ENCODE data around the gene CYP26B1. TPM values are rescaled to one million over a fixed set of nuclear protein-coding genes. Genes with fewer than 3 reads are reported as not detected.

Gene CYP26B1
- polyA plus RNA-seq, 5 donors = 3.5 to 7.1 (median 5.5) TPM

DNA sequence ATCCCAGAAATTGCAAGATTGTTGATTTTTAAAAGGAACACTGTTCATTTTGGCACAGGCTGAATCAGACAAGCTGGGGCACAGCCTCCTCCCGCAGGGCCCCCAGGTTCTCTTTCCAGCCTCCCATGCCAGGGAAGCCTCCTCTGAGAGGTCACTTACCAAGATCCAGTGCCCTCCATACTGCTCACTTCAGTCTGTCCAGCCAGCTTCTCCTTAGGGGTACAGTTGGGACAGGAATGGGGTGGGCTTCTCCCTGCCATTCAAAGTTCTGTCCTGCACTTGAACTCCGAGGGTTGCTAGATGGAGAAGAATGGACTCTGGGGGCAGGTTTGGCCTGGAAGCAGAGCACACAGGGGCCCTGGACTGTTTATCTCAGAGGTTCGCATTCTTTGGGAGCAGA is 7.5 kb upstream of the CYP26B1 start:
- no peak for DNase-seq

DNA sequence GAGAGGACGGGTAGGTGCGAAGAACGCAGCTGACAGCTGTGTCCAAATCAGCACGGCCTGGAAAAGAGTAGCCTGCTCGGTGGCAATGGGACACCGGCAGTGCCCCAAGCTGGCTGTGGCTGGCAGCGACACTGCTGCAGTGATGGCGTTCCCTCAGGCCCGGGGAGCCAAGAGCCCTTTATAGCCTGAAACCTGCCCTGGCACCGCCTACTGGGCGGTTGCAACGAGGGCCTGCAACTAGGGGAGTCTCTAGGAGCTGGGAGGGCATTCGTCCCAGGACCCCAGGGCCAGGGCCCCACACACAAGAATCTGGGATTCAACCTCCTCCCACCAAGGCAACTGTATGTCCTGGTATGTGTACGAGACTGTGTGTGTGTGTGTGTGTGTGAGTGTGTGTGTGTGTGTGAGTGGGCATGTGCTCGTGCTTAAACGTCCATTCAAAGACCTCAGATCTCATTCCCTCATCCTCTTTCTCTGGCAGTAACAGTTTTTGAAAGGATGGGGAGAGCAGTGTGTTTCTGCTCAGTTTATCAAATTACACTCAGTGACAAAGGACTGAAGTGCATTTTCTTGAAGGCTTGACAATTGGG is 6.8 kb upstream of the CYP26B1 start:
- no peak for DNase-seq

DNA sequence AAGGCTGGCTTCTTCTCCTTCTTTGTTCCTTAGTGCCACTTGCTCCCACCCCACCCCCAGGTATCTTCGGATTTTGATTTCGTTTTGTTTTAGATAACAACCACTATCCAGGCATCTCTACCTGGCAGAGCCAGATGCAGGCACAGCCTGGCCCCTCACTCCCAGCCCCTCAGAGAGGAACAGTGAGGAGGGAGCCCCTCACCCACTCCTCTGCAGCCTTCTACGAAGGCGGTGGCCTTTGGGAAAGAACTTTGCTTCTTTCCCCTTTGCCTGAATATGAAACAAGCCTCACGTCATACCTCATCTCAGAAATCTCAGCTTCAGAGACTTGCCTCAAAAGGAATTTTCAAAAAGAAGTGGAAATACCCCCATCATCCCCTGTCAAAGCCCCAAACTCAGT is 6.3 kb upstream of the CYP26B1 start:
- DNase-seq = no peak

DNA sequence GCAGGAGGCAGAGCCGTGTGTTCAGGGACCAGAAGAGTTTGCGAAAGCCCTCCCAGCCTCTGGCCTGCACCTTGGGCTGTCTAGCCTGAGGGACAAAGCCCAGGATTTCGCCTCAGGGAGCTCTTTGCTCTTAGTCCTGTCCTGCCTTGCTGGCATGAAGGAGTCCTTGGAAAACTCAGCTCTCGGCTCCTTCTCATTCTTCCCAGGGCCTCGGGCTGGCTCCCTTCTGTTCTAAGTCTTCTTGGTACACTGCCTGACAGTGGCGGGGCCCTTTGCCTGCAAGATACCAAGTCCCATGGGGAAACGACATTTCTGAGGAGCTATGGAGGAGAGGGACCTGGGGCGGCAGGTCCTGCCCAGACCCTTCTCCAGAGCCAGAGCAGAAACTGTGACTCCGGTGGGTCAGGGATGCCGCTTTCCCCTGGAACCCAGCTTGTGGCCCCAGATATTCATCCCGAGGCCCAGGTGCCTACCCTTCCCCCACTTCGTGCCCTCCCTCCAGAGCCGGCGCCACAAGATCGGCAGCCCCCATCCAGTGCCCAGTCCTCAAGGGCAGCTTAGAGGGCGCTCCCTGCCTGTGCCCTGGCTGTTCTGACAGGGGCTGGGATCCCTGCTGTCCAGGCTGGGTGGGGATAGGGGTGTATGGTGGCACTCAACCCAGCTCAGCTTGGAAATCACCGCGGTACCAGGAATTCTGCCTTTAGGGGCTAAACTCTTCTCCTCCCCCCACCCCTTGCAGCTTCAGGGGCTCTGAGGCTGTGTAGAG is 5.5 kb upstream of the CYP26B1 start:
- DNase-seq = no peak

DNA sequence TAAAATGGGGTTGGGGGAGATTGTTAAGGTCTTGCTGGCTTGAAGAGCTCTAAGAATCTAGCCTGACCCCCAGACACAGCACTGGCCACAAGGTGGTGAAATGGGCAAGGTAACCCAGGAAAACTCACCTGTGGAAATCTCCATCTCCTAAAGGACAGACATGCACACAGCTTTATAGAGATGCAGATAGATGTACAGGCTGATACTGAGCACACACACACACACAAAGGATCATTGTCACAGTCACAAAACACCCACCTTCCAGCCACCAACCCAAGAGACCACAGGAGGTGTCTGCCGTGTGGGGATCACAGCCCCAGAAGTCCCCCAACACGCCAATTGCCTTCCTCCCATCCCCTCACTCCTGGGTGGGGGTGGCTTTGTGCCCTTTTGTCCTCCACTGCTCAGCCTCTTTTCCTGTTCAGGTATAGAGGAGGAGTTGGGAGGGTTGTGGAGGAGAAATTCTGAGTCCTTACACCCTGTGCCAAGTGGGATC is 3.2 kb upstream of the CYP26B1 start:
- no peak for DNase-seq

DNA sequence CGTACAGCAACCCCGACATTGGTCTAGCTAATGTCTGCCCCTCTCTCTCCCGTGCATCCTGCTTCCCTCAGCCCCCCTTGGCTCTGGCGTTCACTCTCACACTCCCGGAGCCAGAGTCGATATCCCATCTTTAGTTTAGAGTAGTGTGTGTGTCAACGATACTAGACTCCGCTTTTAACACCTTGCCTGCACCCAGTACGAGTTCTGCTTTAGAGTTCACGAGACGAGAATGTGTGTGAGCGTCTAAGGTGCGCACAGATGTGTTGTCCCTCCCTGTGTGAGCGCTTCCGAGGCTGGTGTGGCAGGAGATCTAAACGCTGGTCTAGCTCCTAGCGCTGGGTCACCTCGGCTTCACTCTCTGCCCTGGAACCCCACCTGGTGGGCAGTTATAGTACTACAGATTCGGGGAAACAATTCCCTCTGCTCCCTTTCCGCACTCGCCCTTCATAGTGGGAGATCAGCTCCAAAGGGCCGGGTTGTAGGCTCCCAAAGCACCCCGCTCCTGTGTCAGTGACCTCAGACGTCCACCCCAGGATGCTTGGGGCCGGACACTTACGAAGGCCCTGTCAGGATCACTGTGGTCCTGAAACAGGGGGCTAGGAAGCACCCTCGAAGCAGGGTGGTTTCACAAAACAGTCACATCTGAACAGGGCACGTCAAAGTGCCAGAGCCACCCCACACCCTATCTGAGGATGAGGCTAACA is 2.6 kb upstream of the CYP26B1 start:
- DNase-seq = peak; percentile 72 to 84

DNA sequence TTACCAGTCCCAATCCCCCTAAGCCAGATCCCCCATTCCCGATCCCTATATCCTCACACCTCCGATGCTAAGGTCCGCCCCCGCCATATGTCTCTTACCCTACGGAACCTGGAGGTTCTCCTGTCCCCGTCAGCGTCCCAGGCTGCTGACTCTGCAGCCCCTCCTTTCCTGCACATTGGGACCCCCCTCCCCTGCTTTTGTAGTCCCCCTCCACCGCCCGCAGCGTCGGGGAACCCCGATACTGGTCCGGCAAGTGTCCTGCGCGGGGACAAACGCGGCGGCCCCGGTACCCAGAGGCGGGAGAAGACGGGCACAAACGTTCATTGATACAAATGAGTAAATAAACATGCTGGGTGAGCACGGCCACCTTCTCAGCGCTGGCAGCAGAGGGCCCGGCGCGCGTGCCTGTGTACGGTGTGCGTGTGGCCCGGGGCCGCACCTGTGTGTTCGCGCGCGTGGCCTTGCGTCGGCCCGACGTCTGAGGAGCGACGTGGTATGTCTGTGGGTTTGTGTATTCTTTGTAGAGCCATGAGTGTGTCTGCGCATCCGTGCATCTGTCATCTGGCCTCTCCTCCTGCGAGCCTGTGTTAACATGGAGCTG is 2.0 kb upstream of the CYP26B1 start:
- no peak for DNase-seq

DNA sequence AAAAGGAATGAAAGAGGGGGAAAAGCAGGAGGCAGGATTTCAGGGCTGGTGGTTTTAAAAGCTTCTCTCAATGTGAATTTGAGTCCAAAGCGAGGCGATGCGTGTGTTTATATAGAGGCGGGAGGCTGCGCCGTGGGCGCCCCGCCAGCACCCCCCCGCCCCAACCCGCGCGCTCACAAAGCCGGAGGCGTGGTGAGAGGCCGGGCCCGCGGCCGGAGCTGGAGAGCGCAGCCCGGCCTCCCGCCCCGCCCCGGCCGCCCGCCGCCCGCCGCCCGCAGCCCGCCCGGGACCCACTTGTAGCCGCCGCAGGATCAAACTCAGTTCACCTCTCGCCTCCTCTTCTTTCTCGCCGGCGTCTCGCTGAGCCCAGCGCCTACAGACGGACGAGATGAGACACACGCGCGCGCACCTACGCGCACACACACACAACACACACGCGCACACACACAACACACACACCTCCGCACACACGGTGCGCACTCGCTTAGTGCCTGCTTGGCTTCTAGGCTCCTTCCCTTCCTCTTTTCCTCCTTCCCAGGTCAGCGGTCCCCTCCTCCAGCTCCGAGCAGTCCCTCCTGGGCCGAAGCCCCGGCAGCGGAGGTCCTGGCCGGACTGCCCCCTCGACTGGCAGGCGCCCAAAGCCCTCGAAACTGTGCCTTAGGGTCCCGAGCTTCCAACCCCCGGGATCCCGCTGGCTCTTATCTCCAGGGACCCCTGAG is 1.3 kb upstream of the CYP26B1 start:
- peak; percentile 59 to 62 for DNase-seq

DNA sequence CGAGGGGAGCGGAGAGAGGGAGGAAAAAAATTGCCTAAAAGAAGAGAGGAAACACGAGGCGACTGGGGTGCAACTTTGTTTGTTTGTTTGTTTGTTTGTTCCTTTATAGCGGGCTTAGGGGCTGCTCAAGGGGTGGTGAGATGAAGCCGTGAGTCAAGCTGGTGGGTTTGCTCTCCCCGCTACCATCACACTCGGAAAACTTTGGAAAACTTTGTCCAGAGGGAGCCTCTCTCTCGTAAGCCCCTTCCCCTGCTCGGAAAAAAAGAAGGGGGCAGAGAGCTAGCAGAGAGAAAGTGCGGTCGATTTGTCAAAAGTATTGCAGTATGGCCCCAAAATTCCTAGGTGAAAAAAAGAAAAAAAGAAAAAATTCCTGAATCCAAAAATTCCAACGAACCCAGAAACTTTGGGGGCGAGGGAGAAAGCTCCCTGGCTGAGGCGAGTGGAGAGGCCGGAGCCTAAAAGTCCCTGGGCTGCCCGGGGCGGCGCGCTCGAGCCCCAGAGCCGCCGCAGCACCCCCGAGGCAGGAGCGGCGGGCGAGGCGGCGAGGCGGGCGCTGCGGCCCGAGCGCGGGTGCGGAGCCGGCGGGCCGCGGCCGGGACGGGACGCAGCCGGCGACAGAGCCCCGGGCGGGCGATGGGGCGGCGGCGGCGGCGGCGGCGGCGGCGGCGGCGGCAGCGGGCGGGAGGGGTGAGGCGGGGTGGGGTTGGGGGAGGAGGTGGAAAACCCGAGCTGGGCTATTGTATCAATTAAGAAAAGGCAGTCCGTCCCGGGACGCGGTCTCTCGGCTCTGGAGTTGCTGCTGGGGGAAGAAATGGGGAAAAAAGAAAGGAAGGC is 558 bp upstream of the CYP26B1 start:
- no peak for DNase-seq

DNA sequence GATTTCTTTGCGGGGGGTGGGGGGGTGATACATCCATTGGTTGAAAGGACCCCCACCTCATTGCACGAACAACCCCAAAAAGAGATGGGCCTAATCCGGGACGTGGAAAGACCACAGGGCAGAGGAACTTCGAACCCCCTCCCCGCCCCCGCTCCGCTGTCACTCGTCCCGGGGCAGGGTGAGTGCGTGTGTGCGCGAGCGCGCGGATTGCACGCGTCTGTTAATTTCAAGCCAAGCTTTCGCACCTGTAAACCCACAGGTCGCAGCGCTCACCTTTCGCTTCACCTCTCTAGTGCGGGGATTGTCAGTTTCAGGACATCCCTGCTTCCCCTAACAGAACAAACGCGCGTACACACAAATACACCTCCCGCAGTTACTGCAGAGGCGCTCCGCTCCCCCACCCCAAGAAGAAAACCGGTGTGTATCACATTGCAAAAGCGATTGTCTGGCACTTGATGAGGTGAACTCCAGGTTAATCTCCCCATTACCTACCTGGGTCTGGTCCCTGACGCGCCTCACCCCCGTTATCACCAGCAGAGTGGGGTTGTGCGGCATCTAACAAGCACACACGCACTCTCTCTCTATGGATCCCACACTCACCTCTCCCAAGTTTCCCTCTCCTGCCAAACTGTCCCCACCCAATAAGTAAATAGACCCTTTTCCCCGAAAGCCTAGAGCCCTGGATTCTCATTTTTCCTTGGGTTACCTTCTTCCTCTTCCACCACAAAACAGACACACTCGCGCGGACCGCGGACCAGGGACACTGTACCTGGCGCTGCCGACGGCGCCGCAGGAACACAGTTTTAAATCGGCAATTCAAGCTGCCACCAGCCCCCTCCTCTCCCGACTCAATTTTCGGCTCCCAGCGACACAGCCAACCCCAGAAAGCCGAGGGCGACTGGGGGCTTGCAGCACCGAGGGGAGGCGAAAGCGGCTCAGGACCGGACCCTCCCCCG is 1.0 kb downstream of the CYP26B1 start:
- DNase-seq = no peak

DNA sequence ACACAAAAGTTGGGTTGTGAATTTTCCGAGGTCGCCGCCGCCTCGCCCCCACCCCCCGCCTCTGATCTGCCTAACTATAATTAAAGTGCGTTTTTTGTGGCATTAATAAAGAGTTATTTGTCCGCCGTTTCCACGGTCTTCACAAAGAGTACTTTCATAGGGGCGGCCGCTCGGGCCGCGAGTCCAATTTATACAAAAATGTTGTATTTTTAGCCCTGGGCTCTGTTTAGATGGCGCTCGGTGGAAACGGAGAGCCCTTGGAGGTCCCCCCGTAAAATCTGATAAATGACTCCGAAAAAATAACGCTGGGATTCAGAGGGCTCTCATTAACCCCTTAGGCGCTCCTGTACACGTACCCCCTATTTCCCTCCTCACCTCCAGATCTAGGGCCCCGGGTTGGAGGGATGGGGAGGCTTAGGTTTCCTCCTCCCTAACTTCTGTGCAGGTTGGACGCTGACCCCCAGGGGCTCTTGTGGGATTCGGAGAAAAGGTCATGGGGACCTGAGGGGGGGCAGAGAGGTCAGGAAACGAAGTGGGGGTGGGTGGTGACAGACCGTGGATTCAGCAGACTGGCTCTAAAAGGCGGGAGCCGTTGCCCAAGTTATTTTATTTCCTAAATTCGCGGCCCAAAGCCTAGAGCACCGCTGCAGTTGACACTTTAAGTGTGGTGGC is 1.9 kb downstream of the CYP26B1 start:
- DNase-seq = no peak

DNA sequence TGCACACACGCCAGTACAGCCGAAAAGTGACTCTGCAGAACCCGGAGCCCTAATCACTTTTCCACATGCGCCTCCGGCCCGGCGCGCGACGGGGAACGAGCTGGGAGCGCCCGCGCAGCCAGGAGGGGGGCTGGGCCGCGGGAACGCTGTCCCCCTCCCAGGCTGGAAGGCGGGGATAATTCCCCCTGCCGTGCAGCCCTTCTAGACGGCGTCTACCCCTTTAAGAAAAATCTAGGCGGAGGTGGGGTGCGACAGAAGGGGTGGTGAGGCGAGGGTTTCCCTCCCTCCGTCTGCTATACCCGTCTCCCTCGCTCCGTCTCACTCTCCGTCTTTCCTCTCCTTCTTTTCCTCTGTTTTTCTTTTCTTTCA is 2.4 kb downstream of the CYP26B1 start:
- peak in 1 of 2 donors; percentile 39 for DNase-seq

DNA sequence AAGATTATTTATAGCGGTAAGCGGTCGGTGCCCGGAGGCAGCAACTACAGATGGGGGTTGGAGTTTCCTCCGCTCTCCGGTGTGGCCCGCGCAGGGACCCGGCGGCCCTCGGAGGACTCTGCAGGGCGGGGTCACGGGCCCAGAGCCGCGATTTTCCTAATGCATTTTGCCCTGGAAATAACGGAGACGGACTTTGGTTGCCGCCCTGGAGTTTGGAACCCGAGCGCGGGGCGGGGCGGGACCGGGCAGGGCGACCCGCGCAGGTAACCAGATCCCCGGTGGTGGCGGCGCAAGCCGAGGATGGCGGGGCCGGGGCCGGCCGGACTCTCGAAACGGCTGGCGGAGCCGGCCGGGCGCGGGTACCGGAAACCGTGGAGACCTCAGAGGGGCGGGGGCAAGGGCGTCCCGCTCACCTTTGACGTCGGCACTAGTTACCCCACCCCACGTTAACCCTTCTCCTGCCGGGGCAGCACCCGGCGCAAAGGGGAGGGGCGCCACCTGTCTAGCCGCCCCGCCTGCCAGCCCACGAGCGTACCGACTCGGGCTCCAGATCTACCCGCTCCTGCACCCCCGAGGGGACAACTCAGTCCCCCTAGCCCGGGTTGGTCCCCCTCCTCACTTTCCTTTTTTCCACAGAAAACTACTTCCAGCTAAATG is 2.9 kb downstream of the CYP26B1 start:
- DNase-seq = no peak

DNA sequence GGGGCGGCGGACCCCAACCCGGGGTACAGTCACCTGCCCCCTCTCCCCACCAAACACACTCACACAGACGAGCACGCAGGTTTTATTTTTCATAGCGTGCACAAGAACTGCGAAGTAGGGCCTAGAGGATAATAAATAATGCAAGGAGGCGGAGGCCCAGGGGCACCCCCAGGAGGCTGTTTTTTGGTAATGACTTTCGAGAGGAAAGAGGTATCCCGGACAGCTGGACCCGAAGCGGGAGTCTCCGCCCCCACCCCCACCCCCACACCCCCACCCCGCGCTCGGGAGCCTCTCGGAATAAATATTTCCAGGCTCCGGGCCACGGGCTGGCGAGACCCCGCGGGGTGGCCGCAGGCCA is 3.4 kb downstream of the CYP26B1 start:
- DNase-seq = no peak

DNA sequence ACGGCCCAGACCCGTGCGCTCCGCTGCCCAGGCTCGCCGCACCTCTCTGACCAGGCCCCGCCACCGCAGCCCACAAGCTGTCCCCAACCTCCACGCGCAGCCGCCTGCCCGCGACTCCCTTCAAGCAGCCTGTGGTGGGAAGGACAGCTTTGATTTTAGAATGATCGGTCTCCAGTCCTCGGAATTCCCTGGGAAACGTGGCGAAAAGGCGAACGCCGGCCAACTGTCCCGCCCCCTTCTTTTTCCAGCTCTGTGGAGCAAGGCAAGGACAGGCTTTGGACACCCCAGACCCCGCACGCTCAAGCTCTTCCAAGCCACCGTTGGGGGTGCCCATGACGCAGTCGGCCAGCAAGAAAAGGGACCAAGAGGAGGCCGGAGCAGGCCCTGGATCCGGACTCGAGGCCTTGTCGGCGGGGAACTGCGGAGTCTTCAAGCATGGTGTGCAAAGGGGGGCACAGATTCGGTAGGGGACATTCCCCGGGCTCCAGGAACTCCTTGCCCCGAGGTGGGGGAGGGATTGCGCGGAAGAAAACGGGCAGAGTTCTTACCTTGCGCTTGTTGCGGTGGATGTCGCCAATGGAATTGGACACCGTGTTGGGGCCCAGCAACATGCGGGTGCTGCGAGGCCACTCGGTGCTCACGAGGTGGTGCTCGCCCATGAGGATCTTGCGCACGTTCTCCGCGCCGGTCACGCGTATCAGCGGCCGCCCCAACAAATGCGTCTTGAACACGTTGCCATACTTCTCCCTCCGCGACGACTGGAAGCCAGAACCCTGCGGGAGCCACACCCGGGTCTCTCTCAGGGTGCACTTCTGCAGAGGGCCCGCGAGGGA is 4.0 kb downstream of the CYP26B1 start:
- no peak for DNase-seq

DNA sequence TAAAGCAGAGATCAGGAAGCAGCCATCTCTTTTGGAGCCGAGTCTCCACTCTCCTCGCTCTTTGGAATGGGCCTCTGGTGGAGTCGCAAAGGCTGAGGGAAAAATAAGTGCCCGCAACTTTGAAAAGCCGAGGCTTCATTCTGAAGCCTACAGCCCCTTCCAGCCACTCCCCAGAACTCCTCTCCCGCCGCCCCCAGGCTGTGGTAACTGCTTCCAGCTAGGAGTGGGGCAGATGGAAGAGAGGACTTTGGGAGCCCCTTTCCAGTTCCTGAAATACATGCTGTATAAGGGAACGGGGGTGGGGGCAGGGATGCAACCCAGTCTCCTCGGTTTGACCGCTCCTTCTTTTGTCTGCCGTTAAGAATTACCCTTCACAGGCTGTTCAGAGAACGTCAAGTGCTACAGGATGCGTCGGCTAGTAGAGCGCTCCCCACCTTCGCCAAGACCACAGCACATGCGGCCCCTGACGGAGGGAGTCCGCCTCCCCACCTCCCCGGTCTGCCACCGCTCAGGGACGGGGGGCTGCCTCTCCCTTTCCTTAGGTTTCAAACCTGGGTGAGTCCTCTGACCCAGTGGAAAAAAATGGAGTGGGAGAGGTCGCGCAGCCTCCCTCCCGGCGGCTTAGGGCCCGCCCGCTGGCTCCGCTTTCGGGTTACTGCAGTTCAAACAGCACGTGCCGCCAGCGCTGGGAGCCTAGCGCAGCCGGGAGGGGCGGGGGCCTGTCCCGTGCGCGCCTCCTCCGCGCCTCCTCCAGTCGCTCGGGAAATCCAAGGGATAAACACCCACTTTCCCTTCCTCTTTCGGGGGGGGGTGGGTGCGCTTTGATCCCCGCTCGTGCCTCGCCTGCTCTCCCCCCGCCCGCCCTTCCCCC is 4.9 kb downstream of the CYP26B1 start:
- DNase-seq = peak; percentile 77 to 80
